Stomach (tissue), 4 donors: ENCODE measurements around the gene RANBP1.

Experiments
- EP300 ChIP-seq: sonication (generic); formaldehyde crosslinking; IDR thresholded peaks from one replicate; pipeline ENCODE4 v1.6.1; 2017; ENCODE audit warnings: antibody characterized with exemption
- POLR2A ChIP-seq, 4 donors: fragments of 450-650 bp; IDR thresholded peaks; one replicate each; pipeline ENCODE4 v1.6.1; 2016; ENCODE audit warnings: antibody characterized with exemption in 4 of 4, control low read depth in 2 of 4, mild to moderate bottlenecking in 1 of 4, moderate library complexity in 1 of 4
- TF ChIP-seq, protein P1 (sequence below), 7 experiments: fragments of 450-650 bp in 4 of 7; fragments of 200-600 bp in 3 of 7; sonication (generic) in 3 of 7; IDR thresholded peaks; one replicate each; pipeline ENCODE4 v1.5.1; 2016 to 2019; ENCODE audit warnings: antibody characterized with exemption in 7 of 7, control low read depth in 2 of 7, mild to moderate bottlenecking in 1 of 7

DNA sequence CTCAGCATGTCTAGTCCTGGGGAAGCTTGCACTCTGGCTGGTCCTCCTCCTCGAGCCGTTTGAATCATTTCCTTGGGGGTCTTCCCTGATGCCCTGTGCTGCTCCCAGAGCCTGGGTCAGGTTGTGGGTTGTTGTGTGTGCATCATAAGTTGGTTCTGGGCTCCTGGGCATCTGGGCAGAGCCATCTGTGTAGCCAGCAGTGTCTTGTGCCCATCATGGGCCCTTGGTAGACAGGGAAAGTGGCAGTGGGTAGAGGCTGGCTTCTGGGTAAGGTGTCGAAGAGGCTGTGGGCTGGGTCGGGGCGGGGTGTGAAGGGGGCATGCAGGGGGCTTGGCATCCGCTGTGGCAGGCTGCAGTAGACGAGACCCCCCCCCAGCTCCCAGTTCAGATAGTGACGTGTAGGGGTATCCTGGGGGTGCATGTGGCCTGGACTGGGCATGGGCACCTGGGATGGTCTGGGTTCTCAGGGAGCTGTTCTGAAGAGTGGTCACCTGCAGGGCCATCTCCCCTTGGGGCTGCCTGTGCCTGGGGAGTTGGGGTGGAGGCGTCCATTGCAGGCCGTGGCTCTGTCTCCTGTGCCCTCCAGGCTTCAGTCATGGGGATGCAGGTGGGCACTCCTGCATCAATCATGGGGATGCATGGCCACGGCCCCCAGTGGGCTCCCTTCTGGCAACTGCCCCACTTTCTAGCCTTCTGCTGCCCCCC is 8.3 kb downstream of the RANBP1 start:
- TF ChIP-seq, protein P1, sequence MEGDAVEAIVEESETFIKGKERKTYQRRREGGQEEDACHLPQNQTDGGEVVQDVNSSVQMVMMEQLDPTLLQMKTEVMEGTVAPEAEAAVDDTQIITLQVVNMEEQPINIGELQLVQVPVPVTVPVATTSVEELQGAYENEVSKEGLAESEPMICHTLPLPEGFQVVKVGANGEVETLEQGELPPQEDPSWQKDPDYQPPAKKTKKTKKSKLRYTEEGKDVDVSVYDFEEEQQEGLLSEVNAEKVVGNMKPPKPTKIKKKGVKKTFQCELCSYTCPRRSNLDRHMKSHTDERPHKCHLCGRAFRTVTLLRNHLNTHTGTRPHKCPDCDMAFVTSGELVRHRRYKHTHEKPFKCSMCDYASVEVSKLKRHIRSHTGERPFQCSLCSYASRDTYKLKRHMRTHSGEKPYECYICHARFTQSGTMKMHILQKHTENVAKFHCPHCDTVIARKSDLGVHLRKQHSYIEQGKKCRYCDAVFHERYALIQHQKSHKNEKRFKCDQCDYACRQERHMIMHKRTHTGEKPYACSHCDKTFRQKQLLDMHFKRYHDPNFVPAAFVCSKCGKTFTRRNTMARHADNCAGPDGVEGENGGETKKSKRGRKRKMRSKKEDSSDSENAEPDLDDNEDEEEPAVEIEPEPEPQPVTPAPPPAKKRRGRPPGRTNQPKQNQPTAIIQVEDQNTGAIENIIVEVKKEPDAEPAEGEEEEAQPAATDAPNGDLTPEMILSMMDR (IDR thresholded peaks at IDR 0.05) = no peak
- TF ChIP-seq POLR2A (IDR thresholded peaks at IDR 0.05) (no peak), EP300 (no peak)
